HuH-7 (cell line): ENCODE results near the gene C1orf174.

Experiments used
- DNase-seq: peaks from one replicate; pipeline ENCODE4 v3.0.0; 2011; ENCODE audit warnings: low spot score

C1orf174 gene

GRCh38 chr1:3900150-3900968, at the start of gene C1orf174:
Gene C1orf174 (minus strand): TSS chr1:3900272. CDS start chr1:3900186, 86 bp downstream.
- DNase-seq: peak; percentile 97

DNA sequence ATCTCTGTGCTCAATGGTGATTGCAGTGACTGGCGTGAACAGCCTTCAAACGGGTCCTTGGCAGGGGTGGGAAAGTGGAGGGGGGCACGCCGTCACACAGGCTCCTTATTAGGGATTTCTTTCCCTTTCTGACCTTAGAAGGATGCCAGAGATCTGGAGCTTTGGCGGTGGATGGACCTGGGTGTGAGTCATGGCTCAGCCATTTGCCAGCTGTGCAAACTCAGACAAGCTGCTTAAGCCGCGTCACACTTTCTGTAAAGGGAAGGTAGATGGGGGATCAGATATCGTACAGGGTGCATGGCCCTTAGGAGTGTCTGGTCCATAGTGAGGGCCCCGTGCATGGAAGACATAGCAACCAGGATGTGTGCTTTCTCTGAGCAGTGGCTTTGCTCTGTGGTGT, 48.3 kb upstream of the C1orf174 start:
- DNase-seq: no peak

DNA sequence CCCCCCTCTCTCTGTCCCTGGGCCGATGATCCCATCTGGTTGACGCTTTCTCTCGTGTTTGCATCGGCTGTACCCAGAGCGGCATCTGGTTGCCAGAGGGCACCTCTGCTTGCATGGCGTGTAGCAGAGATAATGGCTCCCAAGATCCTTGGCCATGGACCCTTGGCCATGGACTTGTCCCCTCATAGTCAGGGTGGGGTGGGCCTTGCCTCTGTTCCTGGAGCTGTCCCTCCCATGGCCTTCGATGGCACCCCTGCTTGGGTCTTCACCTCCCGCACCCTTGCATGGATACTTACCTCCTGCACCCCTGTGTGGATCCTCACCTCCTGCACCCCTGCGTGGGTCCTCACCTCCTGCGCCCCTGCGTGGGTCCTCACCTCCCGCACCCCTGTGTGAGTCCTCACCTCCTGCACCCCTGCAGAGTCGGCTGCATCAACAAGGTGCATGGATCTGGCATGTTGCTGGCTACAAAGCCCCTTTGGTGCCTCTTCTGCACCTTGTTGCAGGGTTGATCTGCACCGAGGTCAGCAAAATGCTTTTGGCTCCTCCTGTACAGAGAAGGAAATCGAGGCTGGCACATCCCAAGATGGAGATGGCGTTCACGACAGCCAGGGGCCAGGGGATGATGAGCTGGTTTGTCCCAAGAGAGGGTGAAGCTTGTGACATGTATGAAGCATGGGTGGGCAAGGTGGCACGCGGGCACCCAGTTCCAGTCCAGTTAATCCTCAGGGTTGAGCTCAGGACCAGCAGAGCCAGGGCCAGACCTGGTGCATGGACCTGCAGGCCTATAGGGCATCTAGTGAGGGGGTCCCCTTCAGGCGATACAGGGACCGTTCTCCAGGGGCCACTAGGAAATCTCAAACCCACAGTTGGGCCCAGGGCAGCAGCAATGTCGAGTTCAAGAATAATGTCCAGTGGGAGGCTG, 46.1 kb upstream of the C1orf174 start:
- no peak for DNase-seq

DNA sequence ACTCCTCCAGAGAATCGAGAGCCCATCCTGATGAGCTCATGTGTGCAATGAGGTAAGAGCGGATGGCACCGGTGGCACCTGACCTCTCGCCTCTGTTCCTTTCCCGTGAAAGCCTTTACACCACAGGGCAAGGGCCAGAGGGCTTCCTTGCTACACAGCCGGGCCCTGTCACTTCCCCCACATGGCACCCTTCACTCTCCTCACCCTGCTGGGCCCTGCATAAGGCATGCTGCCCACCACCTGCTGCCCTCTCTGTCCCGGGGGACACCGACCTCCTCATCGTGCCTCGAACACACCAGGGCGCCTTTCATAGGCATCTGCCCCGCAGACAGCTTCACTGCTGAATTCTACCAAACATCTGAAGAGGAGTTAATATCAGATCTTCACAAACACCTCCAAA, 45.1 kb upstream of the C1orf174 start:
- DNase-seq: no peak

DNA sequence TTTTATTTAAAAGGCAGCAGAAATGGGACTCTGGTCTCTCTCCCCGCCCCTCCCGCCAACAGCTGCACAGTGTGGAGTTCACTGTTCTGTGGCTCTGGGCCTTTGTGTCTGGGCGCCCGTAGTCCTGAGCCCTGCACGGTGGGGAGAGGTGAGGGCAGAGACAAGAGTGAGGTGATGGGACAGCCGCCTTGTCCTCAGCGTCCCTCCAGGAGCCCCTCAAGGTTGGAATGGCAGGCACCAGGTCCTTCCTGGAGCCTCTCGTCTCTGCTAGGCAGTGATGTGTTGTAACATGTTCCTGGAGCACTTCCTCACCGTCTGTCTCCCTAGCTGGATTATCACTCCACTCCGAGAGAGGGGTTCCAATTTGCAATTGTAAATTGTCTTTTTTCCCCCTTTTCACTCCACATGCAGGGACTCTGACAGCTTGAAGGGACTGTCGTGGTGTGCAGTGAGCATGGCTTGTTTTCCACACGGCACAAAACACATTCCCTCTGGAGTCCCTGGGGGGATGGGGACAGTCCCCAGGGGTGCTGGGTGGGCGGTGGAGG, 44.6 kb upstream of the C1orf174 start:
- no peak for DNase-seq

- DNase-seq: no peak
Measured at GRCh38 chr1:3943806-3944577, 43.9 kb upstream of the C1orf174 start.

DNA sequence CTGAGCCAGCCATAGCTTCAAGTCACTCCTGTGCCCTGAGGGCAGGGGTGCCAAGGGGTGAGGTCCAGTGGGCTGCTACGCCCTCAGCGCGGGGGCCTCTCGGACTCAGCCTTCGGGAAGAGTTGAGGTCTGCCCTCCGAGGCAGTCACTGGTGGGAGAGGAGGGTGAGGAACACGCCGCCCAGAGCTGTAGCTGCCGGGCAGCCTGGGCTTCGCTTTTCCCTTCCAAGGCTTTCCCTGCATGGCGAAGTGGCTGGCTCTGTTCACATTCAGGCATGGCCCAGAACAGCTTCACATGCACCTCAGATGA, 43.0 kb upstream of the C1orf174 start:
- DNase-seq: no peak

DNA sequence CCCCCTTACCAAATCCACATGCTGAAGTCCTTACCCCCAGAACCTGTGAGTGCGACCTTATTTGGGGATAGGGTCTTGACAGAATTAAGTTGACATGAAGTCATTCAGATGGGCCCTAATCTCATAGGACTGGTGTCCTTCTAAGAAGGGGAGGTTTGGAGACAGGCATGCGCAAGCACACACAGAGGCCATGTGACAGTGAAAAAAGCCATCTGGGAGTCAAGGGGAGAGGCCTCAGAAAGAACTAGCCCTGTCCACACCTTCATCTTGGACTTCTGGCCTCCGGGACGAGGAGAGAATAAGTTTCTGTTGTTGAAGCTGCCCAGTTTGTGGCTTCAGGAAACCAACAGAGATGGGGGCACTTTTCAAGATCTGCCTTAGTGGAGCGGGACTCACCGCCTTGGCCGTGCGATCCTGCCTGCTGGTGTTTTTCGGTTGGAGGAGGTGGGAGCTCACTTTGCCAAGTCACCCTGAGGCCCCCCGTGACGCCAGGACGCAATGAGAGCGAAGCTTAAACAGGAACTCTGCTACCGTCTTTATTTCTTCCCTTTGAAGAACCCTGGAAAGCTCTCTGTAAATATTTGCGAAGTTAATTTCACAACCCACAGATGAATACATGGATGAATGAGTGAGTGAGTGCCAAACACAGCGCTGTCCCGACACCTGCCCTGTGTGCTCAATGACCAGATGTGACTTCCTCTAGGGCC, 42.5 kb upstream of the C1orf174 start:
- no peak for DNase-seq

DNA sequence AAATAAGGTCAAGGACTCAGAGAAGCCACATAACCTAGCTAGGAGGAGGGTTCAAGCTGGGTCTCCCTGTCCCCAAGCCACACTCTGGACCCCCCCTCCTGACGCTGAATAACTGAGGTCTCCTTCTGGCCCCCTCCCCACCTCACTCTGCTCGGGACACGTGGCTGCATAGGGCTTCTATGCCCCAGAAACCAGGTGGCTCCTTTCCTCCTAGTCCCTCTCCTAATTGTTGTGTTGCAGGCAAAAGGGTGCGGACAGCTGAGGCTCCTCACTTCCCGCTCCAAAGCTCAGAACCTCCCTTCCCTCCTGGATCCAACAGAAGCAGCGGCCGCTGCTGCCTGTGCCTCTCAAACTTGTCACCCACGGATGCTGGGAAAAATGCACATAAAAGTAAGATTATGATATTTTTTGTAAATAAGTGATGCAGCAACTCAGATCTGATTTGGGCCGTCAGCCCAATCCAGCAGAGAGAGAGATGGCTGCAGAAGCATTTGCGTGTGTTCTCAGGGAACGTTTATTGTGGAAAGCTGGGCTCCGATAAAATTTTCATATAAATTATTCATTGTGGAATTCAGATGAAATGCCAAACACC, 40.8 kb upstream of the C1orf174 start:
- DNase-seq: no peak

GRCh38 chr1:3940081-3940753, 40.1 kb upstream of the C1orf174 start:
- no peak for DNase-seq

DNA sequence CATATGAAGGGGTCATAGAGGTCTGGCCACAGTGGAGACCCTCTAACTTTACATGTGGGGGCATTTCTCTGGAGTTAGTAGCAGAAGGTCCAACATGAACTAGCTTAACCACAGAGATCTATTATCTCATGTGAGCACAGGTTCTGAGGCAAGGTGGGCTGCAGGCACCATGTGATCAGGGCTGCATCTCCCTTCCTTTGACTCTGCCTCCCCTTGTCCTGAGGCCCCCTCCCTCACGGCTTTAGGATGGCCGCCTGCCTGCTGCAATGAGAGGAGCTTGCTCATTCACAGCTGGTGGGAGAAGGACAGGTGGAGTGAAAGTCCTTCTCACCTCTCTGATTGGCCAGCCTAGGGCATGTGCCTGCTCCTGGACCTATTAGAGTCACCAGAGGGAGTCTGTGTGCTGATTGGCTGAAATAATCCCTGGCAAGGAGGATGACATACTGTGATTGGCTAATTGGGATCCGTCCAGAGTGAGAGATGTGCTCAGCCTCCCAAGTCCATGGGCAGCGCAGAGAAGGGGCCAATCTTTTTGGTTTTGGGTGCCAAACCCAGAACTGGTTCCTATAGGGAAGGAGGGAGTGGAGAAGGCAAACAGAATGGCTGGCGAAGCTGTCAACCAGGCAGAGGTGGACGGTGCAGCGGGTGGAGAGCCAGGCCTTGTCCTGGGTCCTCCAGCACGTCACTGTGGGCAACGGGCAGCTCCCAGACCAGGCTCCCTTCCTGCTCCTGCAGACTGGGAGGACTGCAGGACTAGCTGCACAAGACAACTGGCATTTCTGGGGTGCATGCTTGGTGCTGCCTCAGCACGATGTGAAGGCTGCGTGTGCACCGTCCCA, 39.4 kb upstream of the C1orf174 start:
- DNase-seq: no peak

DNA sequence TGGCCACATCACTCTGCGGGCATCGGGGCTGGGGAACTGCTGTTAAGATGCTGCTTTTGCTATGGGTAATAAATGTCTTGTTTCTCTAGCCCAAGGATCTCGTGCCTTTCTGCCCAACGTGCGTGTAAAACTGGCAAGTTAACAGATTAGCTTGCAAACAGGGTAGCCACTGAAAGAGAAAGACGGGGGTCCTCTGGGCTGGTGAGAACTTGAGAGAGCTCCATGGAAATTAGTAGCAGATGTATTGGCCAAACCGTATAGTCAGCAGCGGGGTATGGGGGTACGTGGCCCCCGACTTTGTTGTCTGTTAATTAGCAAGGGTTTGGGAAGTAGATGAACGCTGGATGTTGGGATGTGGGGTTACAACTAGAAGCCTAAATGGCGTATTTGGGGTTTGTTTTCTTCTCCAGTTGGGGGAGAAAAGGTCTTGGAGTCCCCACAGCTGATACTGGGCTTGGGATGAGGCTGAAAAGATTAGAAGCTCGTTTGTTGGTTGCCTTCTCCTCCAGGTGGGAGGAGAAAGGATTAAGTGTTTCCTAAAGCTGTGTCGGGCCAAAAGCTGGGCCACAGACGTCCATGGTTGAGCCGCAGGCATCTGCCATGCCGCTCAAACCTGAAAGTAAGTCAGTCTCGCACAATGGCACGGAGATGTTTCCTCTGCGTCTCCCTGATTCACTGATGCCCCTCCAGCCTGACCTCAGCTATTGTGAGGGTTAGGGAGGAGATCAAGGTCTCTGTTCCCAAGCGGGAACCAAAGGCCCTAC, 32.3 kb upstream of the C1orf174 start:
- no peak for DNase-seq

GRCh38 chr1:3931007-3931912, 31.2 kb upstream of the C1orf174 start:
- no peak for DNase-seq

- DNase-seq: no peak
Measured at GRCh38 chr1:3930301-3931006, 30.4 kb upstream of the C1orf174 start.

DNA sequence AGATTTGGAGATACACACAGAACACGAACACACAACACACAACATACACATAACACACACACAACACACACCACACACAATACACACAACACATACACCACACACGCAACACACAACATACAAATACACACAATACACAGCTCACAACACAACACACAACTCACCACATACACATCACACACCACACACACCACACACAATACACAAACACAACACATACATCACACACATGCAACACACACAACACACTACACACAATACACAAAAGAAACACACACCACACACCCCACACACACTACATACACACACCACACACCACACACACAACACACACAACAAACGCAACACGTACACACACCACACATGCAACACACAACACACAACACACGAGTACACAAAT, 29.1 kb upstream of the C1orf174 start:
- DNase-seq: no peak

- no peak for DNase-seq
Measured at GRCh38 chr1:3928586-3928985, 28.5 kb upstream of the C1orf174 start.

- DNase-seq: no peak
Measured at GRCh38 chr1:3926956-3927355, 26.9 kb upstream of the C1orf174 start.
